Ishikawa (cell line): ENCODE measurements around the gene ST8SIA1.

ENCODE experiments used
- CEBPB ChIP-seq: IDR thresholded peaks from 2 replicates; pipeline ENCODE4 v1.6.1; 2012
- CREB1 ChIP-seq: IDR thresholded peaks from 2 replicates; pipeline ENCODE4 v1.6.1; 2012; ENCODE audit warnings: low read depth
- EGR1 ChIP-seq: IDR thresholded peaks from 2 replicates; pipeline ENCODE4 v1.6.1; 2012
- EP300 ChIP-seq: IDR thresholded peaks from 2 replicates; pipeline ENCODE4 v1.6.1; 2012; ENCODE audit warnings: borderline replicate concordance
- FOXM1 ChIP-seq: IDR thresholded peaks from 2 replicates; pipeline ENCODE4 v1.6.1; 2012; ENCODE audit warnings: low read depth, borderline replicate concordance
- MAX ChIP-seq: IDR thresholded peaks from 2 replicates; pipeline ENCODE4 v1.6.1; 2012
- NFIC ChIP-seq: IDR thresholded peaks from 2 replicates; pipeline ENCODE4 v1.6.1; 2012
- RAD21 ChIP-seq: IDR thresholded peaks from 2 replicates; pipeline ENCODE4 v1.6.1; 2012; ENCODE audit warnings: low read depth
- REST ChIP-seq: IDR thresholded peaks from 2 replicates; pipeline ENCODE4 v1.6.1; 2012; ENCODE audit warnings: low read depth, mild to moderate bottlenecking
- TAF1 ChIP-seq: IDR thresholded peaks from 2 replicates; pipeline ENCODE4 v1.6.1; 2012; ENCODE audit warnings: low read depth, mild to moderate bottlenecking
- TCF12 ChIP-seq: IDR thresholded peaks from 2 replicates; pipeline ENCODE4 v1.6.1; 2012; ENCODE audit warnings: low read depth
- TEAD4 ChIP-seq: IDR thresholded peaks from 2 replicates; pipeline ENCODE4 v1.6.1; 2012
- USF1 ChIP-seq: IDR thresholded peaks from 2 replicates; pipeline ENCODE4 v1.6.1; 2012
- YY1 ChIP-seq: IDR thresholded peaks from 2 replicates; pipeline ENCODE4 v1.6.1; 2012; ENCODE audit warnings: low read depth
- ZBTB7A ChIP-seq: IDR thresholded peaks from 2 replicates; pipeline ENCODE4 v1.6.1; 2012; ENCODE audit warnings: low read depth

Gene ST8SIA1

GRCh38 chr12:22318108-22318737 is 16.3 kb downstream of the ST8SIA1 start:
- TF ChIP-seq MAX = no peak
- TF ChIP-seq NFIC = no peak

GRCh38 chr12:22313963-22314330 is 20.6 kb downstream of the ST8SIA1 start:
- TF ChIP-seq REST (no peak), YY1 (no peak), USF1 (no peak), RAD21 (no peak), TEAD4 (no peak), FOXM1 (no peak), ZBTB7A (no peak), CEBPB (no peak)

GRCh38 chr12:22313286-22313962 is 21.1 kb downstream of the ST8SIA1 start:
- no peak for TF ChIP-seq CREB1
- no peak for TF ChIP-seq TCF12
- TF ChIP-seq MAX = no peak
- no peak for TF ChIP-seq RAD21
- no peak for TF ChIP-seq YY1
- no peak for TF ChIP-seq FOXM1
- no peak for TF ChIP-seq REST
- no peak for TF ChIP-seq EP300
- no peak for TF ChIP-seq EGR1
- no peak for TF ChIP-seq CEBPB
- TF ChIP-seq USF1 = no peak
- no peak for TF ChIP-seq TAF1
- TF ChIP-seq ZBTB7A = no peak
- TF ChIP-seq TEAD4 = no peak
- TF ChIP-seq NFIC = no peak

- TF ChIP-seq RAD21 = no peak
- TF ChIP-seq TAF1 = no peak
- TF ChIP-seq EGR1 = no peak
- no peak for TF ChIP-seq USF1
- no peak for TF ChIP-seq MAX
- no peak for TF ChIP-seq TEAD4
- TF ChIP-seq CEBPB = no peak
- no peak for TF ChIP-seq TCF12
- TF ChIP-seq ZBTB7A = no peak
Measured at GRCh38 chr12:22312336-22312735, 22.2 kb downstream of the ST8SIA1 start.

- TF ChIP-seq FOXM1 (no peak), CEBPB (no peak), TCF12 (no peak), YY1 (no peak), TAF1 (no peak), USF1 (no peak), REST (no peak), TEAD4 (no peak), EP300 (no peak), ZBTB7A (no peak), EGR1 (no peak), MAX (no peak), CREB1 (no peak), RAD21 (no peak), NFIC (no peak)
Measured at GRCh38 chr12:22310709-22311108, 23.8 kb downstream of the ST8SIA1 start.
